GM23338 (cell line): ENCODE data around the gene RHBDL3. TPM values are rescaled to one million over a fixed set of nuclear protein-coding genes. Genes with fewer than 3 reads are reported as not detected.

Experiments used
- ATAC-seq: fragments of 200-7000 bp; cut with Tn5 transposase; 3 replicates; pipeline ENCODE4 v1.9.1; 2020
- DNase-seq: peaks from one replicate; pipeline ENCODE4 v3.0.0-alpha.2; 2015; ENCODE audit warnings: low spot score
- H2AFZ ChIP-seq: fragments of 200-600 bp; sonication (generic); 2 replicates; pipeline ENCODE4 v1.8.0; 2016; ENCODE audit warnings: antibody characterized with exemption, mild to moderate bottlenecking, moderate library complexity
- H3F3A ChIP-seq: fragments of 200-600 bp; sonication (generic); replicated peaks from 2 replicates; pipeline ENCODE4 v1.8.0; 2017; ENCODE audit warnings: antibody characterized with exemption, mixed run types, low read depth
- H3K27ac ChIP-seq: fragments of 200-600 bp; sonication (generic); 2 replicates; pipeline ENCODE4 v1.6.1; 2016; ENCODE audit warnings: low read depth
- H3K27me3 ChIP-seq: fragments of 200-600 bp; sonication (generic); 2 replicates; pipeline ENCODE4 v1.8.0; 2016; ENCODE audit warnings: mild to moderate bottlenecking, mixed run types, moderate library complexity; ENCODE audit not compliant: insufficient read depth
- H3K36me3 ChIP-seq: fragments of 200-600 bp; sonication (generic); 2 replicates; pipeline ENCODE4 v1.8.0; 2016; ENCODE audit warnings: mild to moderate bottlenecking; ENCODE audit not compliant: insufficient read depth
- H3K4me1 ChIP-seq: fragments of 200-600 bp; sonication (generic); 2 replicates; pipeline ENCODE4 v1.8.0; 2016; ENCODE audit warnings: mild to moderate bottlenecking, moderate library complexity; ENCODE audit not compliant: insufficient read depth
- H3K4me2 ChIP-seq: fragments of 200-600 bp; sonication (generic); 2 replicates; pipeline ENCODE4 v1.7.1; 2017; ENCODE audit warnings: mixed run types
- H3K4me3 ChIP-seq: fragments of 200-600 bp; sonication (generic); 2 replicates; pipeline ENCODE4 v1.6.1; 2016; ENCODE audit warnings: mixed run types
- H3K79me2 ChIP-seq: fragments of 200-600 bp; sonication (generic); replicated peaks from 2 replicates; pipeline ENCODE4 v1.8.0; 2017; ENCODE audit warnings: mild to moderate bottlenecking; ENCODE audit not compliant: insufficient read depth
- H3K9me2 ChIP-seq: fragments of 200-600 bp; sonication (generic); 2 replicates; pipeline ENCODE4 v1.8.0; 2017; ENCODE audit not compliant: insufficient read depth
- H4K20me1 ChIP-seq: fragments of 200-600 bp; sonication (generic); replicated peaks from 2 replicates; pipeline ENCODE4 v1.8.0; 2017; ENCODE audit warnings: mild to moderate bottlenecking; ENCODE audit not compliant: insufficient read depth
- H3K27ac Mint-ChIP-seq: 2 replicates; pipeline ENCODE4 v1.8.0; 2020; ENCODE audit warnings: inconsistent platforms, mild to moderate bottlenecking, moderate library complexity, mixed read lengths
- H3K27me3 Mint-ChIP-seq: 3 replicates; pipeline ENCODE4 v1.8.0; 2022; ENCODE audit warnings: low read depth, mild to moderate bottlenecking, moderate library complexity, mixed read lengths, inconsistent platforms; ENCODE audit not compliant: insufficient read depth, poor library complexity
- H3K36me3 Mint-ChIP-seq: 3 replicates; pipeline ENCODE4 v1.8.0; 2021; ENCODE audit warnings: low read depth, mild to moderate bottlenecking, inconsistent platforms, moderate library complexity, mixed read lengths
- H3K4me1 Mint-ChIP-seq: 3 replicates; pipeline ENCODE4 v1.8.0; 2020; ENCODE audit warnings: mild to moderate bottlenecking, inconsistent platforms, mixed read lengths
- H3K4me3 Mint-ChIP-seq: 3 replicates; pipeline ENCODE4 v1.8.0; 2021; ENCODE audit warnings: moderate library complexity, mild to moderate bottlenecking, inconsistent platforms, mixed read lengths
- H3K9me3 Mint-ChIP-seq: 3 replicates; pipeline ENCODE4 v1.8.0; 2020; ENCODE audit warnings: moderate library complexity, mild to moderate bottlenecking, inconsistent platforms, mixed read lengths
- ETS1 ChIP-seq: IDR thresholded peaks from 2 replicates; pipeline ENCODE4 v1.6.1; 2016; ENCODE audit warnings: antibody characterized with exemption
- EZH2phosphoT487 ChIP-seq: fragments of 200-600 bp; sonication (generic); IDR thresholded peaks from one replicate; pipeline ENCODE4 v1.8.1; 2018; ENCODE audit warnings: antibody characterized with exemption; ENCODE audit not compliant: unreplicated experiment
- NANOG ChIP-seq: IDR thresholded peaks from 2 replicates; pipeline ENCODE4 v1.6.1; 2016; ENCODE audit warnings: antibody characterized with exemption, borderline replicate concordance
- POLR2AphosphoS5 ChIP-seq: IDR thresholded peaks from 2 replicates; pipeline ENCODE4 v1.6.1; 2016; ENCODE audit warnings: antibody characterized with exemption, low read depth
- REST ChIP-seq: IDR thresholded peaks from one replicate; pipeline ENCODE4 v1.6.1; 2018; ENCODE audit warnings: antibody characterized with exemption; ENCODE audit not compliant: unreplicated experiment
- STAT1 ChIP-seq: IDR thresholded peaks from one replicate; pipeline ENCODE4 v1.6.1; 2016; ENCODE audit warnings: antibody characterized with exemption; ENCODE audit not compliant: unreplicated experiment
- ZNF114 ChIP-seq: fragments of 250-450 bp; sonication (Bioruptor Pico); IDR thresholded peaks from 2 replicates; pipeline ENCODE4 v1.5.0; 2020; ENCODE audit warnings: mild to moderate bottlenecking, moderate library complexity
- ZNF331 ChIP-seq: fragments of 250-450 bp; sonication (Bioruptor Pico); IDR thresholded peaks from 2 replicates; pipeline ENCODE4 v1.5.0; 2020; ENCODE audit warnings: low read depth, mild to moderate bottlenecking, moderate library complexity
- ZNF462 ChIP-seq: fragments of 250-450 bp; sonication (Bioruptor Pico); IDR thresholded peaks from 2 replicates; pipeline ENCODE4 v1.5.0; 2020; ENCODE audit warnings: mild to moderate bottlenecking, moderate library complexity
- polyA plus RNA-seq: library from polyadenylated mRNA; unstranded; fragments of >200 nt; fragmentation: Nextera tagmentation; extraction: Ambion mirVana; gene quantifications from 2 replicates; pipeline ENCODE4 v1.2.1, GENCODE V29; 2016
- total RNA-seq: library from RNA; depleted of rRNA; stranded (reverse); fragments of >200 nt; shearing (Covaris generic); gene quantifications from 2 replicates; pipeline ENCODE4 v1.2.3, GENCODE V29; 2014

Gene RHBDL3
- total and polyA plus RNA-seq, 2 experiments from 2014 or later = 2.3 to 8.1 TPM

- TF ChIP-seq REST = no peak
- TF ChIP-seq EZH2phosphoT487 = no peak
- no peak for TF ChIP-seq STAT1
- TF ChIP-seq ZNF331 (CRISPR knock-in tag) = no peak
- TF ChIP-seq ETS1 = no peak
Observed at GRCh38 chr17:32279891-32280716, 14.5 kb downstream of the RHBDL3 start (continued).

GRCh38 chr17:32281011-32281451, 15.4 kb downstream of the RHBDL3 start:
- H3F3A ChIP-seq = peaks cover 29% of the 10 kb centered on the region
- no peaks in the 10 kb centered on the region for H3K79me2 ChIP-seq
- no peak overlapping the region; the same call in 1 of the 2 replicates for H3K27ac Mint-ChIP-seq
- peak overlapping the region; percentile 58 for H3K4me3 Mint-ChIP-seq
- peak; percentile 45 for ATAC-seq
- peak; percentile 74 for DNase-seq
- peaks cover 52% of the 10 kb centered on the region for H3K4me1 Mint-ChIP-seq
- no peaks in the 10 kb centered on the region for H3K9me3 Mint-ChIP-seq
- H2AFZ ChIP-seq = peak overlapping the region; percentile 92; the same call in 1 of the 2 replicates
- H3K27ac ChIP-seq = peak overlapping the region; percentile 80
- H3K27me3 ChIP-seq = no peaks in the 10 kb centered on the region
- 0 out of 2 replicates have a peak, but pooled peaks cover 5% of the 10 kb centered on the region for H4K20me1 ChIP-seq
- H3K36me3 Mint-ChIP-seq = no peaks in the 10 kb centered on the region
- peaks cover 44% of the 10 kb centered on the region for H3K4me1 ChIP-seq
- no peaks in the 10 kb centered on the region for H3K9me2 ChIP-seq
- peaks cover 20% of the 10 kb centered on the region for H3K27me3 Mint-ChIP-seq
- H3K4me3 ChIP-seq = peak overlapping the region; percentile 44; the same call in 1 of the 2 replicates
- no peaks in the 10 kb centered on the region for H3K36me3 ChIP-seq
- H3K4me2 ChIP-seq = peak overlapping the region; percentile 78
- no peak for TF ChIP-seq EZH2phosphoT487
- no peak for TF ChIP-seq ZNF114 (CRISPR knock-in tag)
- no peak for TF ChIP-seq ZNF462
- TF ChIP-seq NANOG = no peak
- no peak for TF ChIP-seq REST
- TF ChIP-seq POLR2AphosphoS5 = no peak
